Choroid plexus epithelial cell (primary cell): ENCODE results near the gene OBP2B.
"Not testable (repeated sequence)": the region's sequence is repeated elsewhere in the genome, so short reads cannot be mapped to it uniquely, and the experiment has no call there.

ENCODE experiments used
- DNase-seq: peaks from one replicate; pipeline ENCODE4 v3.0.0-alpha.2; 2010; ENCODE audit warnings: low read depth
- H3K4me3 ChIP-seq: 2 replicates; pipeline ENCODE4 v1.5.1; 2011; ENCODE audit warnings: low read depth, mild to moderate bottlenecking, control low read depth, low read length, moderate library complexity
- TF ChIP-seq, protein P1 (sequence below): conservative IDR thresholded peaks from 2 replicates; pipeline ENCODE4 v1.5.1; 2011; ENCODE audit warnings: low read depth, mild to moderate bottlenecking, control low read depth, inconsistent platforms, low read length, moderate library complexity

Gene OBP2B

DNA sequence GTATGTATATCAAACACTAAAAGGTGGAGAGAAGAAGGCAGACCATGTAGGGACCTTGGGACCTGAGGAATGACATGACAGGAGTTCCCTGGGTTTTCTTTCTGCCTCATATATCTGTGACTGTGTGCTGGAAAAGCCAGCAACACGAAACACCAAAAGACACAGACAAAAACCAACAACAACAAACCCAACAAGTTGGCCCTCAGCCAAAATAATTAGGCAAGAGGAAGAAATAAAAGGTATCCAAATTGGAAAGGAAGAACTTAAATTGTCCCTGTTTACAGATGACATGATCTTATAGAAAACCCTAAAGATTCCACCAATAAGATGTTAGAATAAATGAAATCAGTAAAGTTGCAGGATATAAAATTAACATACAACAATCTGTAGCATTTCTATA lies 44.2 kb upstream of the OBP2B start:
- no peak for DNase-seq
- no peak overlapping the region for H3K4me3 ChIP-seq
- TF ChIP-seq, protein P1, sequence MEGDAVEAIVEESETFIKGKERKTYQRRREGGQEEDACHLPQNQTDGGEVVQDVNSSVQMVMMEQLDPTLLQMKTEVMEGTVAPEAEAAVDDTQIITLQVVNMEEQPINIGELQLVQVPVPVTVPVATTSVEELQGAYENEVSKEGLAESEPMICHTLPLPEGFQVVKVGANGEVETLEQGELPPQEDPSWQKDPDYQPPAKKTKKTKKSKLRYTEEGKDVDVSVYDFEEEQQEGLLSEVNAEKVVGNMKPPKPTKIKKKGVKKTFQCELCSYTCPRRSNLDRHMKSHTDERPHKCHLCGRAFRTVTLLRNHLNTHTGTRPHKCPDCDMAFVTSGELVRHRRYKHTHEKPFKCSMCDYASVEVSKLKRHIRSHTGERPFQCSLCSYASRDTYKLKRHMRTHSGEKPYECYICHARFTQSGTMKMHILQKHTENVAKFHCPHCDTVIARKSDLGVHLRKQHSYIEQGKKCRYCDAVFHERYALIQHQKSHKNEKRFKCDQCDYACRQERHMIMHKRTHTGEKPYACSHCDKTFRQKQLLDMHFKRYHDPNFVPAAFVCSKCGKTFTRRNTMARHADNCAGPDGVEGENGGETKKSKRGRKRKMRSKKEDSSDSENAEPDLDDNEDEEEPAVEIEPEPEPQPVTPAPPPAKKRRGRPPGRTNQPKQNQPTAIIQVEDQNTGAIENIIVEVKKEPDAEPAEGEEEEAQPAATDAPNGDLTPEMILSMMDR: no peak

DNA sequence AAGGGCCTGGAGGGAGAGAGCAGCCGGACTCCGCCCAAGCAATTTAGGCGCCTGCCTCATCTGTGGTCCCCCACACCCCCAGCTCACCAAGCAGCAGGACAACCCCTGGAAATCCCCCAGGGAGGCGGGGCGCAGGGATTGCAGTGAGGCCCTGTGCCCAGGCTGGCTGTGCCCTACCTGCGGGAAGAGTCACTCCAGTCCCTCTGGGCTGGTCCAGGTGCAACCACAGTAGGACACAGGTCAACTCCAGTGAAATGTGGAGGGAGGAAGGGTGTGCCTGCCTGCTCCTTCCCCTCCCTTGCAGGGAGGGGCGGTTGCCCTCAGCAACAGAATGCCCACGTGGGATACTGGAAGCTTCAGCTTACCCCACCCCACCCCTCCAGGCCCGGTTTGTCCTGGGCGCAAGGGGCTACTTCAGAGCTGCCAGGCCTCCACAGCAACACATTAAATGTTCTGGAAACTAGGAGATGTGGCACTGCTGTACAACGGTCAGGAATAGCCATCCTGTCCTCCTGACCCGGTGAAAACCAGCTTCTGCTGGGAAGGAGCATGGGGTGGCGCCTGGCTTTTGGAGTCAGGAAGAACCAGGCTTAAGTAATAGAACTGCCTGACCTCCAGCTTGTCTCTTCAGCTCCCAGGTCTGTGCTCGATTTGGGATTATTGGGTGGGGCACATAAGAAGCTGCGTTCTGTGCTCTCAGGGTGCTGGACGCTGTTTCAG lies 43.4 kb upstream of the OBP2B start:
- H3K4me3 ChIP-seq: no peak overlapping the region
- TF ChIP-seq, protein P1: no peak
- DNase-seq: no peak

DNA sequence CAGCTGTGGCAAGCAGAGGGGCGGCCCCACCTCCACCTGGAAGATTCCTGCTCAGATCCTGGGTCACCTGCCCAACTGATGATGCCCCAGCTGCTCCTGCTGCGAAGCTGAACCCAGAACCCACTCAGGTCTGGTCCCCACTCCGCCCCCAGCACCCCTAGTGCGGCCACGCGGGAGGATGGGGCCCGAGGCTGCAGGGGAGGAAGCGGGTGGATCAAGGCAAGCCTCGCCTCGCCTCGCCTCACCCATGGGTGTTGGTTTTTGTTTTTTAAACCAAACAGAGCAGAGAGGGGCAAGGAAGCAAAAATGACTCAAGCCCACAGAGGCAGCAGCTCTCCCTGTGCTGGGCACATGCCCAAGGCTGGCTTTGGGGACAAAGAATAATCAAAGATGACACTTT lies 42.7 kb upstream of the OBP2B start:
- TF ChIP-seq, protein P1: no peak
- no peak overlapping the region for H3K4me3 ChIP-seq
- no peak for DNase-seq

DNA sequence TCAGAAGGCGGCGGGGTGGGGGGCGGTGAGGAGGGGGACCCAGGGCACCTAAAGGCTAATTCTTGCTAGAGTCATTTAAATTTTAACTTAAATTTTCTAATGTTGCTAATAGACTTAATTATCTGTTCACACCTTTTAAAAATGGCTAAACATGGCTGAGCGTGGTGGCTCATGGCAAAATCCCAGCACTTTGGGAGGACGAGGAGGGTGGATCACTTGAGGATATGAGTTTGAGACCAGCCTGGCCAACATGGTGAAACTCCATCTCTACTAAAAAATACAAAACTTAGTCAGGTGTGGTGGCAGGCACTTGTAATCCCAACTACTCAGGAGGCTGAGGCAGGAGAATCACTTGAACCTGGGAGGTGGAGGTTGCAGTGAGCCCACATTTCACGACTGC lies 42.2 kb upstream of the OBP2B start:
- not testable (repeated sequence) for H3K4me3 ChIP-seq, DNase-seq

DNA sequence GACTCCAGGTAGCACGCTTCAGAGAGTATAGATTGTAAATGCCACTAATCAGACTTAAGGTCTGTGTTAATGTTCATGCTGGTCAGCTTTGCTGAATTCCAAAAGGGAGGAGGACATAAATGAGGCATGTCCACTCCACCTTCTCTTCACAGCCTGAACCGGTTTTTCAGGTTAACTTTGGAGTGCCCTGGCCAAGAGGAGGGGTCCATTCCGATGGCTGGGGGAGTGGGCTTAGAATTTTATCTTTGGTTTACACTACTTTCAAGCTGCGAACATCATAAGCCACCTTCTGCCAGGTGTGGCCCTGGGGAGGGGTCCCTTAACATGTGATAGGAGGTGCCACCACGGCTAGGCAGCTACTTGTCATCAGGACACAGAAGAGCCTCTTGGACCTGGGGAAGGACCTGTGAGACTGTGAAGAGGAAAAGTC lies 41.7 kb upstream of the OBP2B start:
- H3K4me3 ChIP-seq: no peak overlapping the region
- no peak for DNase-seq
- TF ChIP-seq, protein P1: no peak

DNA sequence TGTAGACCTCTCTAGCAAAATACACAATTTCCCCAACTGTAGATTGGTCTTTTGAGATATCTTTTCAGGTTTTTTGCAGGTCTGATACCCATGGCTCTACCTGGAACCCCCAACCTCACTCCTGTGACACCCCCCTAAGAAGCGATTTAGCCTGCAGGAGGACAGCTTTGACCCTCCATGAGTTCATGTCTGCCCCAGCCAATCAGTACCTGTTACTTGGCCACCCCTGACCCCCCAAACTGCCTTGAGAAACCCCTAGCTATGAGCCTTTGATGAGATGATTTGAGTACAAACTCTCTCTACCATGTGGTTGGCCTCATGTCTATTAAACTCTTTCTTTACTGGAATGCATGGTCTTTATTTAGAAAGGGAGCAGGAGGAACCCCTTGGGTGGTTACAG lies 40.3 kb upstream of the OBP2B start:
- H3K4me3 ChIP-seq: no peak overlapping the region
- no peak for DNase-seq
- TF ChIP-seq, protein P1: no peak

DNA sequence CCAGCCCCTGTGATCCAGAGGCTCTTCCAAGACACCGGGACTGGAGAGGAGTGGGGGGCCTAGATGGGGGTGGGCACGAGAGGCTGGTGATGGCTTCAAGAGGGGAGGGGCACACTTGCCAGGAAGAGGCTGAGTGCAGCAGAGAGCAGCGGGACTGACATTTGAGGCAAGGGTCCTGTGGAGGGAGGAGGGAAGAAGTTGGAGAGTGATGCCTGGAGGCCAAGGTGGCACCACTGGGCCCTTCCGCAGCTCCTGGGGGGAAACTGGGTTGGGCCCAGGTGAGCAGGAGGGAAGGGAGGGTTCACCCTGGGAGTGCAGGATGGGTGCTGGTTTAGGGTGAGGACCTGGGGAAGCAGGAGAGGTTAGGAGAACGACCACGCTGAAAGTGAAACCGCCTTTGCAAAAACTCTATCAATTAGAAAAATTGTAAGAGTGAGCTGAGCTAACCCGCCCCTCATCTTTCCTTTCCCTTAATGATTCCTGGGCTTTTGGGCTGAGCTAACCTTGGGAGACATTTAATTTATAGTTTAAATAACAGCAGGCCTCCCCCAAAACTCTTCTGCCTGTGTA lies 39.8 kb upstream of the OBP2B start:
- H3K4me3 ChIP-seq: no peak overlapping the region
- TF ChIP-seq, protein P1: no peak
- DNase-seq: no peak
